IPS-18c (cell line): Measurements from ENCODE around the gene MAP3K20.
"Not testable (repeated sequence)": the region's sequence is repeated elsewhere in the genome, so short reads cannot be mapped to it uniquely, and the experiment has no call there.

Experiments
- H3K4me3 ChIP-seq: 2 replicates; pipeline ENCODE4 v1.7.0; 2013; ENCODE audit warnings: low read depth, mild to moderate bottlenecking, low read length, moderate library complexity; ENCODE audit not compliant: insufficient read depth
- H3K9me3 ChIP-seq: one replicate; pipeline ENCODE4 v1.6.1; 2013; ENCODE audit warnings: mild to moderate bottlenecking, low read length, moderate library complexity; ENCODE audit not compliant: control insufficient read depth, insufficient read depth

MAP3K20 gene

GRCh38 chr2:173164396-173164795, 88.8 kb downstream of the MAP3K20 start:
- H3K4me3 ChIP-seq = no peak overlapping the region
- H3K9me3 ChIP-seq = no peaks in the 10 kb centered on the region

GRCh38 chr2:173165443-173166238, 90.0 kb downstream of the MAP3K20 start:
- H3K9me3 ChIP-seq = no peaks in the 10 kb centered on the region

GRCh38 chr2:173171321-173171720, 95.7 kb downstream of the MAP3K20 start:
- Histone ChIP-seq H3K4me3 (no peak overlapping the region), H3K9me3 (no peaks in the 10 kb centered on the region)

More at GRCh38 chr2:173165443-173166238, 90.0 kb downstream of the MAP3K20 start:
- no peak overlapping the region for H3K4me3 ChIP-seq

GRCh38 chr2:173171924-173172643, 96.4 kb downstream of the MAP3K20 start:
- Histone ChIP-seq H3K4me3 (no peak overlapping the region), H3K9me3 (no peaks in the 10 kb centered on the region)

GRCh38 chr2:173174339-173174738, 98.7 kb downstream of the MAP3K20 start:
- H3K4me3 ChIP-seq, H3K9me3 ChIP-seq: not testable (repeated sequence)

GRCh38 chr2:173175222-173175621, 99.6 kb downstream of the MAP3K20 start:
- H3K9me3 ChIP-seq = no peaks in the 10 kb centered on the region
- H3K4me3 ChIP-seq = no peak overlapping the region

GRCh38 chr2:173181982-173182381, 106.3 kb downstream of the MAP3K20 start:
- no peak overlapping the region for H3K4me3 ChIP-seq

GRCh38 chr2:173184031-173185004, 108.7 kb downstream of the MAP3K20 start:
- no peak overlapping the region for H3K4me3 ChIP-seq
- no peaks in the 10 kb centered on the region for H3K9me3 ChIP-seq

More at GRCh38 chr2:173181982-173182381, 106.3 kb downstream of the MAP3K20 start:
- H3K9me3 ChIP-seq = no peaks in the 10 kb centered on the region

- Histone ChIP-seq H3K9me3 (no peaks in the 10 kb centered on the region), H3K4me3 (no peak overlapping the region)
Observed at GRCh38 chr2:173185437-173185836, 109.8 kb downstream of the MAP3K20 start.

GRCh38 chr2:173187941-173188788, 112.5 kb downstream of the MAP3K20 start:
- no peak overlapping the region for H3K4me3 ChIP-seq

GRCh38 chr2:173191601-173192000, 116.0 kb downstream of the MAP3K20 start:
- no peak overlapping the region for H3K4me3 ChIP-seq
- H3K9me3 ChIP-seq = no peaks in the 10 kb centered on the region

More at GRCh38 chr2:173187941-173188788, 112.5 kb downstream of the MAP3K20 start:
- H3K9me3 ChIP-seq = no peaks in the 10 kb centered on the region

- Histone ChIP-seq H3K9me3 (no peaks in the 10 kb centered on the region), H3K4me3 (no peak overlapping the region)
Observed at GRCh38 chr2:173192071-173192470, 116.4 kb downstream of the MAP3K20 start.

- Histone ChIP-seq H3K4me3 (no peak overlapping the region), H3K9me3 (no peaks in the 10 kb centered on the region)
Observed at GRCh38 chr2:173193925-173194324, 118.3 kb downstream of the MAP3K20 start.

GRCh38 chr2:173195100-173195499, 119.5 kb downstream of the MAP3K20 start:
- no peaks in the 10 kb centered on the region for H3K9me3 ChIP-seq
- no peak overlapping the region for H3K4me3 ChIP-seq

GRCh38 chr2:173196080-173196479, 120.4 kb downstream of the MAP3K20 start:
- H3K4me3 ChIP-seq = no peak overlapping the region

GRCh38 chr2:173196638-173197037, 121.0 kb downstream of the MAP3K20 start:
- H3K4me3 ChIP-seq = no peak overlapping the region
- H3K9me3 ChIP-seq = no peaks in the 10 kb centered on the region

More at GRCh38 chr2:173196080-173196479, 120.4 kb downstream of the MAP3K20 start:
- H3K9me3 ChIP-seq = no peaks in the 10 kb centered on the region
